GM12874 (cell line): ENCODE results near the gene STX1B.

Experiments
- TF ChIP-seq, protein P1 (sequence below): IDR thresholded peaks from 2 replicates; pipeline ENCODE4 v1.5.1; 2011; ENCODE audit warnings: low read depth, mild to moderate bottlenecking, control low read depth, low read length, moderate library complexity; ENCODE audit not compliant: insufficient read depth

The STX1B gene

GRCh38 chr16:31002862-31003341 lies 7.5 kb downstream of the STX1B start:
- TF ChIP-seq, protein P1, sequence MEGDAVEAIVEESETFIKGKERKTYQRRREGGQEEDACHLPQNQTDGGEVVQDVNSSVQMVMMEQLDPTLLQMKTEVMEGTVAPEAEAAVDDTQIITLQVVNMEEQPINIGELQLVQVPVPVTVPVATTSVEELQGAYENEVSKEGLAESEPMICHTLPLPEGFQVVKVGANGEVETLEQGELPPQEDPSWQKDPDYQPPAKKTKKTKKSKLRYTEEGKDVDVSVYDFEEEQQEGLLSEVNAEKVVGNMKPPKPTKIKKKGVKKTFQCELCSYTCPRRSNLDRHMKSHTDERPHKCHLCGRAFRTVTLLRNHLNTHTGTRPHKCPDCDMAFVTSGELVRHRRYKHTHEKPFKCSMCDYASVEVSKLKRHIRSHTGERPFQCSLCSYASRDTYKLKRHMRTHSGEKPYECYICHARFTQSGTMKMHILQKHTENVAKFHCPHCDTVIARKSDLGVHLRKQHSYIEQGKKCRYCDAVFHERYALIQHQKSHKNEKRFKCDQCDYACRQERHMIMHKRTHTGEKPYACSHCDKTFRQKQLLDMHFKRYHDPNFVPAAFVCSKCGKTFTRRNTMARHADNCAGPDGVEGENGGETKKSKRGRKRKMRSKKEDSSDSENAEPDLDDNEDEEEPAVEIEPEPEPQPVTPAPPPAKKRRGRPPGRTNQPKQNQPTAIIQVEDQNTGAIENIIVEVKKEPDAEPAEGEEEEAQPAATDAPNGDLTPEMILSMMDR = no peak

DNA sequence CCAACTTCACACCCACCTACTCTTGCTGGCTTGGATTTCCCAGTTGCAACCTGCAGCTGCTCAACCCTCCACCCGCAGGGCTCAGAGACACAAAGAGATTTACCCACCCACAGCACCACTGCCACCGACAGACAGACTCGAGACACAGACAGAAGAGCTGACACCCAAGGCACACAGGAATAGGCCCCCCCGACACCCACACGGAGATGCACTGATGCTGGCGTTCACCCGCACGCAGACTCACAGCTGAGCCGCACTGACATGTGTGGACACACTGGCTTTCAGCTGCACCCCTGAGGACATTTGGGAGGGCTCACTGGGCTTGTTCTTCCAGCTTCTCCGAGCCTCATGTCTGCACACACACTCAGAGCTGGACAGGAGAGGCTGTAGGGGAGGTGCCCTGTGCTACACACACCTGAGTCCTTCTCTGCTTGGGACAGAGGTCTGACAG lies 8.2 kb downstream of the STX1B start:
- TF ChIP-seq, protein P1 = no peak

DNA sequence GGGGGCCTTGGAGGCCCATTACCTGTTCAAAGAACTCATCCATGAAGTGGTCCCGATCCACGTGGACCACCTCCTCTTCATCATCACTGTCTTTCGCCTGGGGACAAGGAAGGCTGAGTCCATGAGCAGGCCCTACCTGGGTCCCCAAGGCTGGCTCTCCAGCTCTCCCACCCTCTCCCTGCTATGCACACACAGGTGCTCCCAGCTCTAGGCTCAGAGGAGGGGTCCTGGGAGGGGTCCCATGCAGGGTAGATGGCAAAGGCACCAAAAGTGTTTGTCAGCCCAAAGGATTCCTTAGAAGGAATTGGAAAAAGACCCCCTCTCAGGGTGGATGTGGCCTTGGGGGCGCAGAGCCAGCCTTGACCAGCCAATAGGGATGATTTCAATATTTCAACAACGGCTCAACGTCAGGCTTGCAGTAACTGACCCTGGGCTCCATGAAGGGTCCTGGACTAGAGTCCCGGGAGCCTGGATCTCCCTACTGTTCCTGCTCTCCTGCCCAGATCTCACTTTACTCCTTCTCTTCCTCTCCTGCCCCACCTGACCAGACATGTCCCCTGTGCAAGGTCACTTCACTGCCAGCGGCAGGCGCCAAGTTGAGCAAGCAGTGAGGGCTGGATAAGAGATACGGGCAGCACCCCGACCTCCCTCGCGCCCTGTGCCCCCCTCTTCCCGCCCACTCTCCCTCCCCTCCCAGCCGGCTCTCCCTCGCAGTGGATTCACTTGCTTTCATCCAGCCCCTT lies 8.8 kb downstream of the STX1B start:
- TF ChIP-seq, protein P1 = no peak

- TF ChIP-seq, protein P1 = no peak
Measured at GRCh38 chr16:31000671-31001382, 9.6 kb downstream of the STX1B start.

DNA sequence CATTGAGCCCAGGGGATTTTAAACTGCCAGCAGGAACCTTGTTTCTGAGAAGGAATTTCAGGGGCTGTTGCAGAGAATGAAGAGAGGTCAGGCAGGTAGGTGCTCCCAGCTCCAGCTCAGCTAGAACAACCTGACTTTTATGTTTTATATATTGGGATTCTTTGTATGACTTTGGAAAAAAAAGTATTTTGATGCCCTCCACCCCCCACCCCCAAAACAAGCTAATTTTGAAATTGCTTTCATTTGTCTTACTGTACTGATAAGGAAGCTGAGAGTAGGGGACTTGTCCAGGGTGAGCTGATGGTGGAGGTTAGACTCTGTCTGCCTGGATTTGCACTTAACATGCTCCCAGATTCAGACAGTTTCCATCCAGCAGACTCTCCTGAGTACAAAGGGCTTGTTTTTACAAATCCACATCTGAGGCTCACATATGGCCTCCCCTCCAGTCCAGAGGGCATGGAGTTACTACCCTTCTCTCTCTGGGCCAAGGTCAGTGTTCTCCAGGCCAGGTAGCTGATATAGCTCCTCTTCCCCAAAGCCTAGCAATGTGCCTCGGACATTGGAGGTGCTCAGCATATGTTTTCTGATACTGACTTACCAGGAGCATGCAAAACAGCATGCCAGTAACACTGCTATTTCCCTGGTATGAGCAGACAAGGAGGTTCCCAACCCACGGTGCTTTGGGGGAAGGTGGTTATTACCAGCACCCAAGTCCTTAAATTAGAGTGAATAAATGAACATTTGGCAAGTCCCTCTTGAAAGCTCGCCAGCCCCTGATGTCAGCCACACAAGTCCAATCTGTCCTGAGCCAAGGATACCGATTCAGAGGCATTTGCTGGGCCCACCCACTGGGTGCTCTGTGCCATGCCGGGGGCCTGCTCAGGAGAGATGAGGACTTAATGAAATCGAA lies 11.3 kb downstream of the STX1B start:
- TF ChIP-seq, protein P1 = no peak

DNA sequence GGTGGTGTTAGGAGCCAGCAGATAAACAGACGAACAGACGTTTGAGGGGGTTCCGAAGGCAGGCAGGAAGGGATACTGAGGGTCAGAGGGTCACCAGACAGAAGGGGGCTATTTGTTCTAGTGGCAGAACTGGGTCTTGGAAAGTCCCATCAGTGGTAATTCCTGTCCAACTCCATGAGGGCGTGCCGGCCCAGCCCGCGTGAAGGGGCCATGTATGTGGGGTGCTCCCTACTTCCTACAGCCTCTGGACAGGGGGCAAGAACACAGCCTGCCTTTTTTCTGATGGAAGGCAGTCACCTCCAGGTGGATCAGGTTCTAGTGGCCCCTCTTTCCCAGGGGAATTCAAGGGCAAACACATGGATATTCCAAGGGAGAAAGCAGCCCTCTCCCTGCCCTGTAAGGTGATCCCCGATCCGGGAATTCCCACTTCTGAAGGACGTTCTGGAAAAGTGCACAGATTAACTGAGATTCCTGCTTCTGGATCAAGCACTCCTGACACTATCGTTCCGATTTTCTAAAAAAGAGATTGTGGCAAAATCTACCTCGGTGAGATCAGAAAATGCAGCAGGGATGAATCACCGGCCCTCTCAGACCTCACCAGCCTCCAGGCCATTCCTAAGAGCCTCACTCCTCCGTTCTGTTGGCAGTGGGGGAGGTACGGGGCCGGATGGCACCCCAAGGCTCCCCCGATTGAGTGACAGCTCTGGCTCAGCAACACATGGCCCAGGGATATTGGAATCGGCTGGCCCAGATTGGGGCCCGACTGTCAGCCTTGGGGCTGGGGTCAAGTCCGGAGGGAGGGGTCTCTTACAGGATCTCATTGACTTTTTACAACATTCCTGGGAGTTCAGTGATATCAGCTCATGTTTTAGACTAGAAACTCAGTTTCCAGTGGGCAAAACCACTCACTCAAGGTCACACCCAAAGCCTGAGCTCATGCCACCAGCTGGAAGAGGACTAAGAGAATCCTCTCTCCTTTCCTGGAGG lies 12.4 kb downstream of the STX1B start:
- TF ChIP-seq, protein P1 = no peak
